OCI-LY7 (cell line): ENCODE measurements around the gene FANCI.

Experiments
- CTCF ChIP-seq: fragments of 200-600 bp; sonication (generic); conservative IDR thresholded peaks from 2 replicates; pipeline ENCODE4 v1.5.1; 2014; ENCODE audit warnings: mild to moderate bottlenecking, antibody characterized with exemption, low read length, moderate library complexity, mixed read lengths
- EZH2phosphoT487 ChIP-seq: fragments of 200-600 bp; sonication (generic); IDR thresholded peaks from 2 replicates; pipeline ENCODE4 v1.6.1; 2018; ENCODE audit warnings: low read depth, borderline replicate concordance, mild to moderate bottlenecking, mixed run types, antibody characterized with exemption, low read length, moderate library complexity, mixed read lengths

- TF ChIP-seq CTCF (0 out of 2 replicates have a peak, but pooled peaks have one; percentile 25), EZH2phosphoT487 (no peak)
Observed at GRCh38 chr15:89230277-89230676, 13.5 kb upstream of the FANCI start.
